Stimulated activated CD8-positive, alpha-beta memory T cell treated with anti-CD3 and anti-CD28 coated beads, Interleukin-2, amount 100 ng/mL, for 1 hour (primary cell): ENCODE results near the gene CD99L2.
"Not testable (repeated sequence)": the region's sequence is repeated elsewhere in the genome, so short reads cannot be mapped to it uniquely, and the experiment has no call there.

Experiments used
- DNase-seq, 2 donors: peaks; one replicate each; pipeline ENCODE4 v3.0.0-alpha.2; 2020; ENCODE audit warnings: low read depth in 2 of 2

CD99L2 gene

GRCh38 chrX:150897421-150898320 lies 797 bp downstream of the CD99L2 start:
- DNase-seq = no peak

GRCh38 chrX:150896632-150897031 lies 1.8 kb downstream of the CD99L2 start:
- DNase-seq = no peak

- DNase-seq = no peak
Measured at GRCh38 chrX:150893936-150894335, 4.5 kb downstream of the CD99L2 start.

GRCh38 chrX:150889131-150889530 lies 9.3 kb downstream of the CD99L2 start:
- no peak for DNase-seq

- no peak for DNase-seq
Measured at GRCh38 chrX:150887906-150888465, 10.5 kb downstream of the CD99L2 start.

- not testable (repeated sequence) for DNase-seq
Measured at GRCh38 chrX:150887268-150887667, 11.2 kb downstream of the CD99L2 start.

- no peak for DNase-seq
Measured at GRCh38 chrX:150886381-150886780, 12.1 kb downstream of the CD99L2 start.

GRCh38 chrX:150880808-150881165 lies 17.7 kb downstream of the CD99L2 start:
- DNase-seq = no peak

GRCh38 chrX:150879855-150880807 lies 18.3 kb downstream of the CD99L2 start:
- no peak for DNase-seq

- DNase-seq = not testable (repeated sequence)
Measured at GRCh38 chrX:150875621-150876020, 22.8 kb downstream of the CD99L2 start.

GRCh38 chrX:150874448-150874847 lies 24.0 kb downstream of the CD99L2 start:
- DNase-seq = no peak

GRCh38 chrX:150873616-150874015 lies 24.9 kb downstream of the CD99L2 start:
- DNase-seq = no peak

GRCh38 chrX:150872773-150873336 lies 25.6 kb downstream of the CD99L2 start:
- DNase-seq = no peak

- no peak for DNase-seq
Measured at GRCh38 chrX:150871341-150871811, 27.1 kb downstream of the CD99L2 start.

- no peak for DNase-seq
Measured at GRCh38 chrX:150870487-150871340, 27.8 kb downstream of the CD99L2 start.

GRCh38 chrX:150870029-150870428 lies 28.4 kb downstream of the CD99L2 start:
- no peak for DNase-seq

- no peak for DNase-seq
Measured at GRCh38 chrX:150869450-150869849, 29.0 kb downstream of the CD99L2 start.

GRCh38 chrX:150868625-150869024 lies 29.8 kb downstream of the CD99L2 start:
- no peak for DNase-seq

- DNase-seq = no peak
Measured at GRCh38 chrX:150864127-150864526, 34.3 kb downstream of the CD99L2 start.

- DNase-seq = no peak
Measured at GRCh38 chrX:150863191-150863590, 35.3 kb downstream of the CD99L2 start.

- no peak for DNase-seq
Measured at GRCh38 chrX:150857453-150857852, 41.0 kb downstream of the CD99L2 start.
